HG03378 (cell line): ENCODE results near the gene TMED8.
"Not testable (repeated sequence)": the region's sequence is repeated elsewhere in the genome, so short reads cannot be mapped to it uniquely, and the experiment has no call there.

Source experiments
- ATAC-seq: cut with Tn5 transposase; IDR thresholded peaks from one replicate; pipeline ENCODE4 v1.9.1; 2021; ENCODE audit warnings: mild to moderate bottlenecking, moderate library complexity; ENCODE audit not compliant: unreplicated experiment

The TMED8 gene

GRCh38 chr14:77369285-77369684 is 7.6 kb downstream of the TMED8 start:
- ATAC-seq: no peak

- ATAC-seq: peak; percentile 55
These were observed 12.7 kb downstream of the TMED8 start for GRCh38 chr14:77364146-77364545.

GRCh38 chr14:77359626-77360025 is 17.3 kb downstream of the TMED8 start:
- no peak for ATAC-seq

GRCh38 chr14:77356899-77357298 is 20.0 kb downstream of the TMED8 start:
- no peak for ATAC-seq

DNA sequence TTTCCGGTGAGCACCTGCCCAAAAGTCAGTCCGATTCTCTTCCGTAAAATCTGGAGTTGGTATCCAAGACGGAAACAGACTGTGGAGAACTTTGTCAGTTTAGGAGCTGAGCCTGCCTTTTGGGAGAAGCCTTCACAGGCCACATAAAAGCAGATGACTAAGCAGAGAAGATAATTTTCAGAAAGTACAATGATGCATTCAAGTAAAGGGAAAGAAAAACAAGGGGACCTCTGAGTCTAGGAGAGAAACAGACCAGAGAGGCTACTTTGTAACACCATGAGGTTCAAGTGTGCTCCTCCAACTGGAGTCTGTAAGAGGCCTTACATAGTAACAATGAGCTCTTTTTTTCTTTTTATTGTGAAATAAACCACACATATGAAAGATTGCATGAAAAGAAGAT is 21.1 kb downstream of the TMED8 start:
- no peak for ATAC-seq

DNA sequence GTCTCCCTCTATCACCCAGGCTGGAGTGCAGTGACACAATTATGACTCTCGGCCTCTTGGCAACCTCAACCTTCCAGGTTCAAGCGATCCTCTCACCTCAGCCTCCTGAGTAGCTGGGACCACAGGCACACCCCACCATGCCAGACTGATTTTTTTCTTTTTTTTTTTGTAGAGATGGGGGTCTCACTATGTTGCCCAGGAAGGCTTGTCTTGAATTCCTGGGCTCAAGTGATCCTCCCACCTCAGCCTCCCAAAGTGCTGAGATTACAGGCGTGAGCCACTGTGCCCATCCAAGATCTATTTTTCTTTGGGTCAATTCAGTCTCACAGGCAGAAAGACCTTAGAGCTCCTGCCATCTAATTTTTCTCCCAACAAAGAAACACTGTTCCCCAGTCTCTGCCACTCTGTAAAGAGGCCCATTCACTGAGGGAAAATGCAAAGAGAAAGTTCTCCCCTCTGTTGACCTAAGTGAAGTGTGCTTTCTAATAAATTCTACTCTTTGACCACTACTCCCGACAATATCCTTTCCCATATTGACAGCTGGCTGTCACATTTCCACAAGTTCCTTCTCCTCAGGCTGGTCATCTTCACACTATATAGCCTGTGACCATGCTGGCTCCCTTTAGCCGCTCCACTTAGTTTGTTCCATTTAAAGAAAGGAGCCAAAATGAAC is 23.3 kb downstream of the TMED8 start:
- ATAC-seq: no peak

GRCh38 chr14:77347751-77348150 is 29.1 kb downstream of the TMED8 start:
- ATAC-seq: no peak

DNA sequence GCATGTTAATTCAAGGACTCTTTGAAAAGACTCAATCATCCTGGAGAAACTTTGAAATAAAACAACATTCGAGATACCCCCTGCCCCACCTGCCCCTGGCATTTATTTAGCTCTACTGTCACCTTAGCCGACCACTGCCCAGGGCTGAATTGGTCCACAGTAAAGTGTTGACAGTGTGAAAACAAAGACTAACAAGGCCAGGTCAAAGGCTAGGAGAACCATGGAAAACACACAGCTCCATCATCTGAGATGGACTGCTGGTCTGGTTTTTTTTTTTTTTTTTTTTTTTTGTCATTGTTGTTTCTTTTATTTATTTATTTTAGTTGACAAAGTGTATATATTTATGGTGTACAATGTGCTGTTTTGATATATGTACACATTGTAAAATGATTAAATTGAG is 30.4 kb downstream of the TMED8 start:
- ATAC-seq: no peak

GRCh38 chr14:77344377-77344996 is 32.4 kb downstream of the TMED8 start:
- no peak for ATAC-seq

- no peak for ATAC-seq
These were observed 33.2 kb downstream of the TMED8 start for GRCh38 chr14:77343662-77344061.

DNA sequence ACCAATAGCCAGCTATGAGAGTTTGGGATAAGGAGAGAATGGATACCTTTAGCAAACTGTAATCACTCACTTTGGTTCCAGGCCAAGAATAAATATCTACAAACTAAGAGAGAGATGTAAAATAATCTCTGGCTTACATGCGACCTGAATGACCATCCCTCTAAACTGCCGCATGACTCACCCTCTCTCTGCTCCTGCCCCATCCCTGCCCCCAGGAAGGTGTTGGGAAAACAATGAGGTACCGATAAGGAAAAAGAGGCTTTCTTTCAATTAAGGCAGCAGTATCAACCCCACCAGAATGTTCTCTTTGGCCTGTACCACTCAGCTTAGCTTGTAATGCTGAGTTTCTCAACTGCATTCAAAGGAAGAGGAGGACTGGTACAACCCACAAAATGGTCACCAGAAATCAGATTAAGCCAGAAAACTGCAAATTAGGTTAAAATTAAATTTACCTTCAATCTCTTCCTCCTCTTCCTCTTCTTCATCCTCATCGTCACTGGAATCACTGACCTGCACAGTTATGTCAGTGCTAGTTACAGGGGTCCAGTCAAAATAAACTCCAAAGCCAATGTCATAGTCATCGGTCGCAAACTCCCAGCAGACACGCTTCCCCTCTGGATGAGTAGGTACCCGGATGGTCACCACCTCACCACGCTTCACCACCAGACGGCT is 34.0 kb downstream of the TMED8 start:
- ATAC-seq: no peak

GRCh38 chr14:77340389-77340788 is 36.5 kb downstream of the TMED8 start:
- no peak for ATAC-seq

DNA sequence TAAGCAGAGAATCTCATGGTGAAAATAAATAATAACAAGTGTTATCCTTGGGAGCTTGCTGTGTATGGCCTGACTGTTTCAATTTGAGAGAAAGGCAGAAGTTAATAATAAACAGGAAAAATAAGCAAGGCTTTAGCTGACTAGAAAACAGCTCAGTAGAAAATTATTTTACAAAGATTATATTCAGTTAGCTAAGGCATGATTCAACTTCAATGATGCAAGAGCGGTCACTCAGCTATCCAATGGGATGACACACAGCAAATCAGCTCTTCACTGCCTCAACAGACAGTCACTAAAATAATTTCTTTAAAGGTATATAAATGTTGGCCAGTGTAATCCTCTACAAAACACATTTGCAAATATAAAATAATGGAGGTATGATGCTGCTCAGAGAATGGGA is 37.5 kb downstream of the TMED8 start:
- no peak for ATAC-seq

DNA sequence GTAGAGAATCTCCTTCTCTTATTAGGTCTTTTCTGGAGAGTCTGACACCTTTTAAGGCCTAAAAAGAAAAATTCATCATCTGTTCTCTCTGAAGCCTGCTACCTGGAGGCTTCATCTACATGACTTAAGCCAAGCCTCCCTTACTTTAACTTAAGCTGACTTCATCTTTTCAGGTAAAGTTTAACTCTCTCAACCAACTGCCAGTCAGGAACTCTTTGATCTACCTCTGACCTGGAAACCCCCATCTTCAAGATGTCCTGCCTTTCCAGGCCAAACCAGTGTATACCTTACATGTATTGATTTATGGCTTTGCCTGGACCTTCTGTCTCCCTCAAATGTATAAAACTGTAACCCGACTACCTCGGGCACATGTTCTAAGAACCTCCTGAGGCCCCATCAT is 38.6 kb downstream of the TMED8 start:
- ATAC-seq: no peak

DNA sequence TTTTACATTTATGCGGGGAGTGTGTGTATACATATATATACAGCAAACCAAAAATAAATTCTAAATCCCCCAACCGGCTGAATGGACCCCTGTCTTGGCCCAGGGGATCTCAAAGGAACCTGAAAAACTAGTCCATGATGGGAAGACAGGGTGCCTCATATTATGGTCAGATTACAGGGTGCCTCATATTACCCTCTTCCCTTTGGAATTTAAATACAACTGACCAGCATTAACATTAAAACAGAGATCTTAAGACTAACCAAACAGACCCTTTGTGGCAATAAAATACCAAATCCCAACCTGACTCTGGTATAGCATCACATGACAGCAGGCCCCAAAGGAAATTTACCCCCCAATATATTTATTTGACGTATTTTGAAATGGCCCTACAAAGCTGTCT is 39.0 kb downstream of the TMED8 start:
- no peak for ATAC-seq

- not testable (repeated sequence) for ATAC-seq
These were observed 39.6 kb downstream of the TMED8 start for GRCh38 chr14:77337255-77337654.

DNA sequence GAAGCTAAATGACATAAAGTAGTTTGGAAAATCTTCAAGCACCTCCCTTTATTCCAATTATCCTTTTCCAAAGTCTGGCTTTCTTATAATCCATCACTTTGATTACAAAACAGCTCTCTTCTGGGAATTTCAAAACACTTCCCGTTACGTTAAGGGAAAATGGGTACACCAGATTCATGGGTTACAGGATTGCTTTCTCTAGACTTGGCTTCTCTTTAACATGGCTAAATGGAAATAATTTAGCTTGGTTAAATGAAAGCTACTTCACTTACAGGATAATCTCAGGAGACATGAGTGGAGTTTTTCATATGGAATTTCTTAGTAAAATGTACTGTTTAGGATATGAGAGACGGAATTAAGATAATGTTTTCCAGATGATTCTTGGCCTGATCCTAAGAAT is 41.3 kb downstream of the TMED8 start:
- ATAC-seq: no peak

GRCh38 chr14:77329872-77330271 is 47.0 kb downstream of the TMED8 start:
- no peak for ATAC-seq

DNA sequence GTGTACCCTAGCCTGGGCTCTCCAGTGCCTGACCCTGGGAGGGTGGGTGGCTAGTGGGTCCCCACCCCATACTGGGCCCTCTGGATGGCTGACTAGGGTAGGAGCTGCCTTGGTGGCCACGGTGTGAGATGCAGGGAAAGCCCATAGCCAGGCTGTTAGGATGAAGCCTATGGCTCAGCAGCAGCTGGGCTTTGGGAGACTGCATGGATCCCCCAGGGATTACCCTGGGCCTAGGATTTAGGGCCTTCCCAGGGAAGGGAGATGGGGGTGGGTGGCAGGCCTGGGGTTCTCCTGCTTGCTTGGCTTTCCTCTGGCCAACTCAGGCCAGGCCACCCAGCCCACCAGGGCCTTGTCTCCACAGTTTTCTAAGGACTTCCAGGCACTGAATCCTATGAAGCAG is 49.8 kb downstream of the TMED8 start:
- no peak for ATAC-seq

GRCh38 chr14:77325746-77326094 is 51.2 kb downstream of the TMED8 start:
- no peak for ATAC-seq

DNA sequence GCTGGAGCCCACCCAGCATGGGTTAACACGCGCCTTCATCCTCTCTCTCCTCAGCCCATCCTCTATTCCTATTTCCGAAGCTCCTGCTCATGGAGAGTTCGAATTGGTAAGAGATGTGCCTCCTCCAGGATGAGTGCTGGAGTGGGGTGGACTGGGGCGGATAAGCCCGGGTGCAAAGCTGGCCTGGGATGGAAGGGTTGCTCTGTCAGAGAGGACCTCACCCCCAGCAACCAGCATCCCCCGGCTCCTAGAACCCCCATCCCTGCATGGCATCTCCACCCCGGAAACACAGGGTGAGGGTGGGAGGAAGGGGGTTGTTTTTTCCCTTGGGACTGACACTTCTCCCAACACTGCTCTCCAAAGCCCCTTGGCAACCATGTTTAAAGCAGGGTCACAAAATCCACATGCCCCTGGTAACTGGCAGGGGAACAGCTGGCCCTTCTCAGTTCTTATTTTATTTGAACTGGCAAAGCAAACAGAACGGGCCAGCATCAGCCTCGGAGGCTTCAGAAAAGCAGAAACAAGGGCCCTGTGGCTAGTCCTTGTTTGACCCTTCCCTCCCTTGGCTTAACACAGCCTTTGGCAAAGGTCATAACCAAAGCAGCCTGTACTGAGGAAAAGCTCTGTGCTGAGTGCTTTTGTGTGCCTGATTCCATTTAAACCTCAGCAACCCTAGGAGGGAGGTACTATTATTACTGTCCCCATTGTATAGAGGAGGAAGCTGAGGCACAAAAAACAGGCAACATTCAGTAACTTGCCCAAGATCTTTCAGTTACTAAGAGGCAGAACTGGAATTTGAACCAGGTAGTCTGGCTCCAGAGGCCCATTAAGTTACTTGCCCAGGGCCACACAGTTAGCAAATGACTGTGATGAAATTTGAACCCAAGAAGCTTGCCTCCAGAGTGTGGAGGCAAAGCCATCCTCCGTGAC is 51.8 kb downstream of the TMED8 start:
- no peak for ATAC-seq
